Gastrocnemius medialis (tissue), 4 donors: ENCODE data around the gene GPLD1. TPM values are rescaled to one million over a fixed set of nuclear protein-coding genes. Genes with fewer than 3 reads are reported as not detected.

Source experiments
- ATAC-seq, 2 donors: fragments of 150-250 bp; one replicate each; pipeline ENCODE4 v1.9.1; 2016
- DNase-seq, 2 donors: peaks; one replicate each; pipeline ENCODE4 v3.0.0-alpha.2; 2019
- H3K27ac ChIP-seq, 4 donors: fragments of 200-600 bp; sonication (generic); 1 replicate in 1 of 4; 2 replicates in 3 of 4; pipeline ENCODE4 v1.5.1; 2016 to 2018; ENCODE audit warnings: mild to moderate bottlenecking in 2 of 4, moderate library complexity in 1 of 4
- H3K27me3 ChIP-seq, 3 donors: fragments of 200-600 bp; sonication (generic) in 2 of 3; 1 replicate in 1 of 3; 2 replicates in 2 of 3; pipeline versions ENCODE4 v1.5.1 to v1.6.0; 2016 to 2019; ENCODE audit warnings: mild to moderate bottlenecking in 1 of 3, moderate library complexity in 1 of 3
- H3K36me3 ChIP-seq, 2 donors: fragments of 200-600 bp; sonication (generic) in 1 of 2; one replicate each; pipeline ENCODE4 v1.5.1; 2017 to 2018
- H3K4me1 ChIP-seq, 2 donors: fragments of 200-600 bp; sonication (generic) in 1 of 2; one replicate each; pipeline ENCODE4 v1.5.1; 2016 to 2017; ENCODE audit warnings: mild to moderate bottlenecking in 2 of 2
- H3K4me3 ChIP-seq, 4 donors: fragments of 200-600 bp; sonication (generic) in 3 of 4; 1 replicate in 1 of 4; 2 replicates in 3 of 4; pipeline ENCODE4 v1.5.1; 2016 to 2019; ENCODE audit warnings: mild to moderate bottlenecking in 2 of 4
- H3K9me3 ChIP-seq, 3 donors: fragments of 200-600 bp; sonication (generic) in 2 of 3; 1 replicate in 1 of 3; 2 replicates in 2 of 3; pipeline ENCODE4 v1.5.1; 2016 to 2019
- POLR2A ChIP-seq, 2 donors: fragments of 450-650 bp; IDR thresholded peaks; one replicate each; pipeline ENCODE4 v1.6.1; 2017; ENCODE audit warnings: antibody characterized with exemption in 2 of 2, mild to moderate bottlenecking in 2 of 2, moderate library complexity in 2 of 2
- in situ Hi-C, 4 donors: fragments of 200-750 bp; cut with MboI; loops; one replicate each; pipeline versions ENCODE4 v1.15.0 to v1.8.0; 2017; ENCODE audit warnings: low sequenced_read_pairs in 4 of 4
- intact Hi-C: fragments of 100-400 bp; cut with DNase I; formaldehyde crosslinking; loops from one replicate; pipeline ENCODE4 v1.15.1; 2023; ENCODE audit warnings: low total_unique reads
- total RNA-seq, 4 donors: library from RNA; depleted of rRNA; stranded (reverse); fragments of >200 nt; gene quantifications; one replicate each; pipeline versions ENCODE4 v1.1.0 to v1.2.3, GENCODE V29; 2016
- TF ChIP-seq, protein P1 (sequence below), 5 experiments: fragments of 450-650 bp in 3 of 5; fragments of 200-600 bp in 2 of 5; sonication (generic) in 2 of 5; IDR thresholded peaks in 4 of 5; conservative IDR thresholded peaks in 1 of 5; 1 replicate in 4 of 5; 2 replicates in 1 of 5; pipeline ENCODE4 v1.5.1; 2016 to 2019; ENCODE audit warnings: antibody characterized with exemption in 5 of 5, mild to moderate bottlenecking in 3 of 5, moderate library complexity in 3 of 5

GPLD1 gene
- total RNA-seq, 4 donors from 2014 or later: 0.07 to 1.2 (median 0.28) TPM

- H3K9me3 ChIP-seq: no peaks in the 10 kb centered on the region
- in situ Hi-C loops: no loop called here
- H3K27ac ChIP-seq: no peak overlapping the region
- DNase-seq (no peak), ATAC-seq (no peak)
- TF ChIP-seq, protein P1, sequence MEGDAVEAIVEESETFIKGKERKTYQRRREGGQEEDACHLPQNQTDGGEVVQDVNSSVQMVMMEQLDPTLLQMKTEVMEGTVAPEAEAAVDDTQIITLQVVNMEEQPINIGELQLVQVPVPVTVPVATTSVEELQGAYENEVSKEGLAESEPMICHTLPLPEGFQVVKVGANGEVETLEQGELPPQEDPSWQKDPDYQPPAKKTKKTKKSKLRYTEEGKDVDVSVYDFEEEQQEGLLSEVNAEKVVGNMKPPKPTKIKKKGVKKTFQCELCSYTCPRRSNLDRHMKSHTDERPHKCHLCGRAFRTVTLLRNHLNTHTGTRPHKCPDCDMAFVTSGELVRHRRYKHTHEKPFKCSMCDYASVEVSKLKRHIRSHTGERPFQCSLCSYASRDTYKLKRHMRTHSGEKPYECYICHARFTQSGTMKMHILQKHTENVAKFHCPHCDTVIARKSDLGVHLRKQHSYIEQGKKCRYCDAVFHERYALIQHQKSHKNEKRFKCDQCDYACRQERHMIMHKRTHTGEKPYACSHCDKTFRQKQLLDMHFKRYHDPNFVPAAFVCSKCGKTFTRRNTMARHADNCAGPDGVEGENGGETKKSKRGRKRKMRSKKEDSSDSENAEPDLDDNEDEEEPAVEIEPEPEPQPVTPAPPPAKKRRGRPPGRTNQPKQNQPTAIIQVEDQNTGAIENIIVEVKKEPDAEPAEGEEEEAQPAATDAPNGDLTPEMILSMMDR (IDR thresholded peaks at IDR 0.05 in 4 of 5, conservative IDR thresholded peaks at IDR 0.05 in 1 of 5): no peak
- TF ChIP-seq POLR2A (IDR thresholded peaks at IDR 0.05): no peak
- H3K4me3 ChIP-seq: no peak overlapping the region
- H3K27me3 ChIP-seq: no peaks in the 10 kb centered on the region
- peaks cover 0 to 6% of the 10 kb centered on the region in 2 donors for H3K36me3 ChIP-seq
- intact Hi-C loops: no loop called here
- peaks cover 0 to 7% of the 10 kb centered on the region in 2 donors for H3K4me1 ChIP-seq
Observed at GRCh38 chr6:24501374-24501773, 12.0 kb upstream of the GPLD1 start.

DNA sequence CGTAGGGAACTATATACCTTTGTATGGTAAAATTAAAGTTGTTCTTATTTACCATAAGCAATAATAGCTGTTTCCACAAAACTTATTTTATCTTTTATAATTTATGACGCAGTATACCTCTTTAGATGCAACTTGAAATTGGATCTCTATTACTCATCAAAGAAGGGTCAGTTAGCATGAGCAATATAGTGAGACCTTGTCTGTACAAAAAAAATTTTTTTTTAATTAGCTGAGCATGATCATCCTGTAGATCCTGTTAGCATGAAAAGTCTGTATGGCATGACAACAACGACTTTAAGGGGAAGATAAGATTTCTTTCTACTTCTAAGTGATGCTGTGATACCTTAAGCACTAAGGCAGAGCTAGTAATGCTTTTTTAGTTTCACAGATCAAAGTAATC is 11.3 kb upstream of the GPLD1 start:
- peaks cover 2 to 9% of the 10 kb centered on the region in 2 donors for H3K4me1 ChIP-seq
- no peak overlapping the region for H3K4me3 ChIP-seq
- in situ Hi-C loops (no loop called here), intact Hi-C loops (no loop called here)
- TF ChIP-seq POLR2A (IDR thresholded peaks at IDR 0.05): no peak
- TF ChIP-seq, protein P1 (IDR thresholded peaks at IDR 0.05 in 4 of 5, conservative IDR thresholded peaks at IDR 0.05 in 1 of 5): no peak
- DNase-seq: no peak
- H3K27ac ChIP-seq: no peak overlapping the region
- ATAC-seq: no peak
- no peaks in the 10 kb centered on the region for H3K27me3 ChIP-seq
- H3K9me3 ChIP-seq: no peaks in the 10 kb centered on the region
- H3K36me3 ChIP-seq: peaks cover 0 to 5% of the 10 kb centered on the region in 2 donors

DNA sequence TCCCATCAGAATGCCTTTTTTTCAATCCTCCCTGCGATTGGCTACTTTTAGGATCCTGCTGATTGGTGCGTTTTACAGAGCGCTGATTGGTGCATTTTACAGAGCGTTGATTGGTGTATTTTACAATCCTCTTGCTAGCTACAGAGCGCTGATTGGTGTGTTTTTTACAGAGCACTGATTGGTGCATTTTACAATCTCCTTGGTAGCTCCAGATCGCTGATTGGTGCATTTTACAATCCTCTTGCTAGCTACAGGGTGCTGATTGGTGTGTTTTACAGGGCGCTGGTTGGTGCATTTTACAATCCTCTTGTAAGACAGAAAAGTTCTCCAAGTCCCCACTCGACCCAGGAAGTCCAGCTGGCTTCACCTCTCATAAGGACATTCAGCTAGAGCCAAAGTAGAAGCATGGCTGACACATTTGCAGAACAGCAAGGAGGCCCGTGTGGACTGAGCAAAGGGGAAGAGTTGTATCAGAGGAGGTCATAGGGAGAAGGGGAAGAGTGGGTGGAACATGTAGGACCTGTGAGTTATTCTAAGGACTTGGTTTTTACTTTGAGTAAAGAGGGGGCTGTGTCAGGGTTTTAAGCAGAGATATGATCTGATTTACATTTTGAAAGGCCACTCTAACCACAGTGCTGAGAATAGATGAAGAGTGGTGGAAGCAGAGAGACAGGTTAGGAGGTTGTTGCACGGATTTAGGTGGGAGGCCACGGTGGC is 8.0 kb upstream of the GPLD1 start:
- H3K27ac ChIP-seq: no peak overlapping the region
- H3K4me3 ChIP-seq: no peak overlapping the region
- in situ Hi-C loops (no loop called here), intact Hi-C loops (no loop called here)
- DNase-seq (no peak), ATAC-seq (no peak)
- H3K9me3 ChIP-seq: no peaks in the 10 kb centered on the region
- no peaks in the 10 kb centered on the region for H3K27me3 ChIP-seq
- peaks cover 14 to 20% of the 10 kb centered on the region in 2 donors for H3K4me1 ChIP-seq
- H3K36me3 ChIP-seq: no peaks in the 10 kb centered on the region
- TF ChIP-seq POLR2A (IDR thresholded peaks at IDR 0.05): no peak
- TF ChIP-seq, protein P1 (IDR thresholded peaks at IDR 0.05 in 4 of 5, conservative IDR thresholded peaks at IDR 0.05 in 1 of 5): no peak

GRCh38 chr6:24494821-24495795 is 5.7 kb upstream of the GPLD1 start, which contains the start of gene ALDH5A1:
Gene ALDH5A1 (plus strand): TSS chr6:24494969. CDS start chr6:24494997, 28 bp downstream.
- intact Hi-C loops: loop anchor here (5.0 kb wide), 1 partner anchor 222 kb away; the partner anchor contains the start of gene C6orf62
- in situ Hi-C loops: no loop called here
- Histone ChIP-seq H3K9me3 (no peaks in the 10 kb centered on the region), H3K4me3 (peak within 1 kb of the TSS; percentile 68 to 78 (median 73)), H3K4me1 (peaks cover 17 to 25% of the 10 kb centered on the region in 2 donors), H3K27me3 (no peaks in the 10 kb centered on the region), H3K27ac (peak within 1 kb of the TSS; percentile 82 to 90 (median 87)), H3K36me3 (no peaks in the 10 kb centered on the region)
- peak; percentile 60 to 65 for DNase-seq
- ATAC-seq: peak; percentile 79 to 82
- peak; percentile 7 to 22 for TF ChIP-seq POLR2A (IDR thresholded peaks at IDR 0.05)
- TF ChIP-seq, protein P1 (IDR thresholded peaks at IDR 0.05 in 4 of 5, conservative IDR thresholded peaks at IDR 0.05 in 1 of 5): peak in 4 of 5 experiments; percentile 3 to 21 (median 15)
